NCI-H1092 (cell line): ENCODE measurements around the gene ATG4B.

Experiments used
- DNase-seq: peaks from one replicate; lab custom pipeline; 2025; lab: John Stamatoyannopoulos, UW

ATG4B gene

DNA sequence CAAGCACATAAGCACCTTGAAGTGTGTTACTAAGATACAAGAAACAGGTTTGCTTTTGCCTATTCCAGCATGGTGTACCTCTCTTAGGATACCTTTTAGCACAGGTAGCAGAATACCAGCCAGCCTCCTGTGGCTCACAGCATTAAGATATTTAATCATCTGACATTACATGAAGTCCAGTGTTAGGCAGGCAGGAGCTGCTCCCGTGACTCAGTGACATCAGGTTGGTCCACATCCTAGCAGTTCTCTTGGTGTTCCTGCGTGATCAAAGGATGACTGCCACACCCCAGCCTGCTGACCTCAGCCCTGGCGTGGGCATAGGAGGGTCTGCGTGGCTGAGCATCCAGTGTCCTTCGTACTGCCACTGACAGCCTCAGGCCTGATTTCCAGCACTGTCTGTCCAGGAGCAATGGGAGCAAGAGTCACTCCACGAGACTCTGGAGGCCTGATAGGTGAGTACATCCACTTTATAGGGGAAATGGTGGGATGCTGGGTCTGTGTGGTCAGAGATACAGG is 52.8 kb downstream of the ATG4B start:
- DNase-seq = no peak

DNA sequence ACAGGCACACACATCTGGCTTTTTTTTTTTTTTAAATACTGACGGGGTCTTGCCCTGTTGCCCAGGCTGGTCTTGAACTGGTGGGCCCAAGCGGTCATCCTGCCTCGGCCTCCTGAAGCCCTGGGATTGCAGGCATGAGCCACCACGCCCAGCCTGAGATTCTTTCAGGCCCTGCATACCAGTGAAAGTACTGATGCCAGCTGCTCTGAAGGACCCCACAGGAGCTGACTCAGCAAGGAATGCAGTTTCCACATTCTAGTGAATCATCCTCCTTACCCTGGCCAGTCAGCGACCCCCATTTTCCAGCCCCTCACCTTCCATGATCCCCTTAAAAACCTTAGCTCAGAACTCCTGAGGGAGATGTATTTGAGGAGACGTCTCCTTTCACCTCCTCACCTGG is 55.0 kb downstream of the ATG4B start:
- DNase-seq = no peak

DNA sequence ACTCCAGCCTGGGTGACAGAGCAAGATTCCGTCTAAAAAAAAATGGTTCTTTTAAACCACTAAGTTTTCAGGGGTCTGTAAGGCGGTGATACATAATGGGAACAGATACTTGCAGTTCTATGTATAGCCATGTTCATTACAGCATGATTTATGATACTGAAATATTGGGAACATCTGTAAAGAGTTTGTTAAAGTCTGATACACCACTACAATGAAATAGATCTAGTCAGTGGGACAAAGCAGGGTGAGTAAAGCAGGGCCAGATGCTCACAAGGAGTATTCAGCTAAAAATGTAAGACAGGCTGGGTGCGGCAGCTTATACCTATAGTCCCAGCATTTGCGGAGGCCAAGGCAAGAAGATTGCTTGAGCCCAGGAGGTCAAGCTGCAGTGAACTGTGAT is 58.2 kb downstream of the ATG4B start:
- no peak for DNase-seq

DNA sequence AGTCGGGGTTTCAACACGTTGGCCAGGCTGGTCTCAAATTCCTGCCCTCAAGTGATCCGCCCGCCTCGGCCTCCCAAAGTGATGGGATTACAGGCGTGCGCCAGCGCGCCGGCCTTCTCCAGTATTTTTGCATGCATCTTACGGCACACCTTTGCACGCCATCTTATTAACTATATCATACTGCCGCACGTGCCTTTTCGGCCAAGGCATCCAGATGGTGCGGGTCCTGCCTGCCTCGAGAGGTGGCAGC is 63.6 kb downstream of the ATG4B start:
- DNase-seq = no peak

DNA sequence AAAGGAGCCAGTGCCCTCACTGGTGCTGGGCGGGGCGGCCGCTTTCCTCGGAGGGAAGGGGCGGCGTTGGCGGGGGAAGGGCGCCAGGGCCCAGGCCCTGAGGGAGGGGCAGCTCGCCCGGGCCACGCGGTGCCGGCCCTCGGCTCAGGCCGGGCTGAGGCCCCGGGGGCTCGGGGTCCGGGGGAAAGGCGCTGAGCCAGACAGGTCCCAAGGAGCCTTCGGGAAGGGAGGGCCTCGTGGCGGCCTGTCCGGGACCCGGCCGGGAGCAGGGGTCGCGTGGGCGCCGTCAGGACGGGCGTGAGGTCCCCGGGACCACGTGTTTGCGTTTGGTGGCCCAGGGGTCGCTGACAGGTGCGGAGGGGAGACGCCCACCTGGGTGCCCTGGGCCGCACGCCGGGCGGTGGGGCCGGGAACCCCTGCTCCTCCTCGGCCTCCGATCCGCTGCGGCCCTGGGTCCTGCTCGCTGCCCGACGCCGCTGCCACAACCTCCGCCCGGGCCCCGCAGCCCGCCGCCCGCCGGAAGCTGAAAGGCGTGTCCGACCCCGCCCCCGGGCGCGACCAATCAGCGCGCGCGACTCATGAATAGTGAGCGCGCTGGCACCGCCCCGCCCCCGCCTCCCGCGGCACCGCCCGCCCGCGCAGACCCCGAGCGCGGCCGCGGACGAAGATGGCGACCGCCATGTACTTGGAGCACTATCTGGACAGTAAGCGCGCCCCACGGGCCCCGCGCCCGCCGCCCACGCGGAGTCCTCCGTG is 64.1 kb downstream of the ATG4B start, which contains the start of gene ING5:
Gene ING5, plus strand, starts transcription at position 641 of the 756 bp plus-strand sequence. Its CDS starts 27 bp downstream, at position 668.
- DNase-seq = peak; percentile 74

DNA sequence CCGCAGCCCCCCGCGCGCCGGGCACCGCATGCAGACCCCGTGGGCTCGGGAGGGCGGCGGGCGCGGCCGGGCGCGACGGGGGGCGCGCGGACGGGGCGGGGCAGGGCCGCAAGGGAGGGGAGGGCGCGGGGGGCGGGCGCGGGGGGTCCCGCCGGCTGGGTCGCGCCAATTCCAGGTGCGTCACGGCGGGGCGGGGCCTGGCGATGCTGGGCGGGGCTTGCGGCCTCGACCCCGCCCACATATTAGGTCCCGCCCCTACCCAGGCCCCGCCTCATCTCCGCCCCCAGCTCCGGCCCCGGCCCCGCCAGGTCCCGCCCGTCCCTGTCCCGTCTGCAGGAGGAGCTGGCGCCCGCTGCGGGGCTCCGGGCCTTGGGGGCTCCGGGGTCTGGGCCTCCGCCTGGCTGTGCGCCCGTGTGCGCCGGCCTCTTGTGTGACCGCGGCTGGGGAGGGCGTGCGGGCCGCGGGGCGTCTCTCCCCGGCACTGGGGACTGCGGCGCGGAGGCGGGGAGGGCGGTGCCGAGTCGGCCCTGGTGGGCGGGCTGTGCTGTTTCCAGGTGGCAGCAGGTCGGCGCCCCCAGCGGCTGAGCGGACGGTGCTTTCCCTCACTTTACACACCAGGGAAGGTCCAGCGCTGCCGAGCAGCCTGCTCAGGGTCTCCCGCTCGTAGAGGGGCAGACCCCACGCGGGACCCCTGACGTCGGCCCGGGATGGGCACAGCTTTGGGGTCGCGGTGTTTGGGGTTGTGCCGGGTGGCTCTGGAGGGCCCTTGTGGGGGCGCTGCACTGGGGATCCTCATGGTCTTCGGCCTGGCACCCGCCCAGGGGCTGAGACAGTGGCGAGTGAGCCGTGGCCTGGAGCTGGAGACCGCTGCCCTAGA is 64.9 kb downstream of the ATG4B start:
- peak; percentile 57 for DNase-seq

DNA sequence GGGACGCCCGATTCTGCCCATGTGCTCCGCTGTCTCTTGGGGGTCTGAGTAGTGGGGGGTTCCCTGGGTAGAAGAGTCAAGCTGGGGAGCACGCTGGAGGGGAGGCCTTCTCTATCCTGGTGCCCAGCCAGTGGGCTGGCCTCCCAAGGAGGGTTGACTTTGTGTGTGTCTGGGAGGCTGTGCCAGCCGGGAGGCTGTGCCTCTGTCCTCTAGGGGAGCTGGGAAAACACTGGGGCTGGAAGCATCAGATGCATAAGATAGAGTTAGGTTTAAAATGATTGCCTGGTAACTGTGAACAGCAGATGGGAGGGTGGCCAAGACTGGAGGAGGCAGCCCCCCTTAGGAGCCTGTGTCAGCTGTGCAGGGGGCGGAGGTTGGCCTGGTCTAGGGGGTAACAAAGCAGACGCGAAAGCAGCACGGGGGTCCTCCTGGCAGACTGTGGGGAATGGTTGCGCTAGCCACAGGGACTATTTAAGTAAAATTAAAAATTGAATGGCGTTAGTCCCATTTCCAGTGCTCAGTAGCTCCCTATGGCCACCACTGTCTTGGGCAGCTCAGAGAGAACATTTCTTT is 65.6 kb downstream of the ATG4B start:
- no peak for DNase-seq

DNA sequence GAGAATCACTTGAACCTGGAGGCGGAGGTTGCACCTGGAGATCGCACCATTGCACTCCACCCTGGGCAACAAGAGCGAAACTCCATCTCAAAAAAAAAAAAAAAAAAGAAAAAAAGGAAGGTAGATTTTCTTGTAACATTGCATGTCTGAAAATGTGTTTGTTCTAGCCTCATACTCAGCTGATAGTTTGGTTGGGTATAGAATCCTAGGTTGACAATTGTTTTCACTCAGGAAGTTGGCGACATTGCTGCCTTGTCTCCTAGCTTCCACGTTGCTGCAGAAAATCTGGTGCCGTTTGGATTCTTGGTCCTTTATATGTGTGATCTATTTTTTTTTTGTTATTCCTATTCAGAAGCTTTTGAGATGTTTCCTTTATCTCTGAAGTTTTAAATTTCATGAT is 69.0 kb downstream of the ATG4B start:
- DNase-seq = no peak

DNA sequence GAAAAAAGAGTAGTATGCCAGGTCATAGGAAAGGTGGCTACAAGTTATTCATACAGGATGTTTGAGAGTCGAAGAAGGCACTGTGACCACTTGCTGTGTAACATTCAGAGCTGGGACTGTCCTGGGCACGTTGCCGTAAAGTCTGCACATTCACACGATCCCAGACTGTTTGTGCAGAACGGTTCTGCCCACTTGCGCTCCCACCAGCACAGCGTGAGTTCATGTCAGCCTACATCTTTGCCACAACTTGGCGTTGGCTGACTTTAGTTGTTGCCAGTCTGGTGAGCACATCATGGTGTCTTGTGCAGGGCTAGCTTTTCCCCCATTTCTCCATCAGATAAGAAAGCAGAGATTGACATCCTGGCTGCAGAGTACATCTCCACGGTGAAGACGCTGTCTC is 71.4 kb downstream of the ATG4B start:
- no peak for DNase-seq

DNA sequence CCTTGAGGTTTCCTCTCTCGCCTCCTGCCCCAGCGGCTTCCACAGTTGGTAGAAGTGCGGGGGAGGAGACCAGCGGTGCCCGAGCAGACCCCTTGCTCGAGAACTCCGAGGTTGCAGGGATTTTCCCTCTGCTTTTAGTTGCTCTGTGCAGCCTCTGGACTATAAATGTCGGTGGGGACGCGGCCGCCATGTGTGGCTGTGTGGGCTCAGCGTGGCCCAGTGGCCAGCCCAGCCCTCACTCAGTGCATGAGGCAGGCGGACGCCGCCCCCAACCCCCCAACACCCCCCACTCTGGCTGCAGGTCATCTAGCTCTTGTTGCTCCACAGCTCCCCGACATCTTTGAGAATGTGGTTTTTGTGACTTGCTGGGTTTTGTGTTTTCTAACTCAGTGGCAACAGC is 81.6 kb downstream of the ATG4B start:
- DNase-seq = no peak

DNA sequence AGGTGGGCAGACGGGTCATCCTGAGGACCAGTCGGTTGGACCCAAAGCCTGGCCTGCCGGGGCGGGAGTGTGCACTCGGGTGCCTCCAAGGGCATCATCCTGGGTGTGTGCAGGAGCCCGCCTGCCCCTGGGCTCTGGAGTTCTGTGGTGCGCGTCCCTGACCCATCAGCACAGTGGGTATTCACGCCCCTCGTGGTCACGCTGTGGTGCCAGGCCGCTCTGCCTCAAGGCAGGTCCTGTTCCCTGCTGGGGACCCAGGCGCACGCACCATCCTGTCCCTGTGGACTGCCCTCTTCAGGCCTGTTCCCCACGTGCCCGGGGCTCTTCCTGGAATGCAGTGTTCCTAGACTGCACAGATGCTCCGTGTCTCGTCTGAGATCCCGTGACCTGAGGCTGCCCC is 82.6 kb downstream of the ATG4B start:
- DNase-seq = no peak

DNA sequence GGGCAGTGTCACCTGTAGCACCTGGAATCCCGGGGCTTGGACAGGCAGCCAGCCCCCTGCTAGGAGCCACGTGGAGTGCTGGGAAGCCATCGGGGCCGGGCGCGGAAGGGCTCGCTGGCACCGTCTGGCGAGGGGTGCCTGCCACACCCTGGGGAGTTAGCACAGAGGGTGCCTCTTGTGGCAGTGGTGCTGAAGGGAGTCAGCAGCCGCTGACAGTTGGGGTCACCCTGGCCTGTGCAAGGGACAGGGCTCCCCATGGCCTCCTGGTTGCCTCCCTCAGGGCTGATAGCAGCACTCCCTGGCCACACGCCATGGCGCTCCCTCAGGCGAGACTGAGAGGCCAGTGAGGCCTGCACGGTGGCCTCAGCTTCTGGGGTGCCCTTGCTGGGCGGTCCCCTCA is 83.1 kb downstream of the ATG4B start:
- no peak for DNase-seq

DNA sequence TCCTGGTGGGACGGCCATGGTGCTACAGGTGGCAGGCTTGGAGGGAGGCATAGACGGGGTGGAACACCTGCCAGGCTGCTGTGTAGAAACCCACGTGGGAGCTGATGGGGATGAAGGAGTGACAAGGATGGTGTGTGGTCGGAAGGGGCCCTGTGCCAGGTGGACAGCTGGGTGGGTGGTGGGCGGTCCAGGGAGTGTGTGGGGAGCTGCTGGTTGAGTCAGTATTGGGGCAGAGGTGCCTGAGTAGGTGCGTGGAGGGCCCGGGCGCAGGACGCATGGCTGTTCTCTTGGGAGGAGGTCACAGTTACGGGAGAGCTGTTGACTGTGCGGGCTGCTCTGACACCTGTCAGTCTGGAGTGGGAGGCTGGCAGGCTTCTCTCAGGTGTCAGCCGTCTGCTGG is 84.4 kb downstream of the ATG4B start:
- no peak for DNase-seq

DNA sequence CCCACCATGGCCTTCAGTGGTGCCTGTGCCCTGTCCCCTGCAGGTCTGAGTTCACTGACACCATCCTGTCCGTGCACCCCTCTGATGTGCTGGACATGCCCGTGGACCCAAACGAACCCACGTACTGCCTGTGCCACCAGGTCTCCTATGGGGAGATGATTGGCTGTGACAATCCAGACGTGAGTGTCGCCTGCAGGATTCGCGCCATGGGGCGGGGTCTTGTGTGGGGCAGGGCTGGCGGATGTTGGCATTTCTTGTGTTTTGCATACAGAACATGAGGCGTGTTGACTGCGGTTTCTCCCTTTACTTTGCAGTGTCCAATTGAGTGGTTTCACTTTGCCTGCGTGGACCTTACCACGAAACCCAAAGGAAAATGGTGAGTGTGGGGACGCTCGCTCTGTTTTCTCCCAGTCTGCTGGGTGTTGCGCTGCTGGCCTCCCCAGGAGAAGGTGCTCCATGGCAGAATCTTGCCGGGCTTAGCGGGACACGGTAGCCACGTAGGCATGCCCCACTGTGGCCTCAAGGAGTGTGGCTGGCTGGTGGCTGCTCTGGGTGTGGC is 85.5 kb downstream of the ATG4B start:
- DNase-seq = no peak
